ENCODE results near the gene TMEM120B.

DNA sequence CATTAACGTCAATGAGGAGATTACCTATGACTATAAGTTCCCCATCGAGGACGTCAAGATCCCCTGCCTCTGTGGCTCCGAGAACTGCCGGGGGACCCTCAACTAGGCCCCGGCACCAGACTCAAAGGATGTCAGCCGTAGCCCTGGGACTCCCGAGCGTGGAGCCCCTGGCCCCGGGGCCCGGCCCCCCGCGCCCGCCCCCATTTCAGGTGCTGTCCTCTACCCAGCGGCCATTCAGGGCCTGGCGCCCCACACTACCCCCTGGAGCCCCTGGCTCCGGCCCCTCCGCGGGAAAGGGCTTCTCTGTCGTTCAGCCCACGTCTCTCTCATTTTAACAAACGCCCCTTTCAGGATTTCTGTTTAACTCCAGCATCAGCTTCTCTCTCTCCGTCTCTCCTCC, 117.6 kb downstream of the TMEM120B start:
- no peak for TF ChIP-seq POLR2A (IDR thresholded peaks at IDR 0.05)
- TF ChIP-seq, protein P1, sequence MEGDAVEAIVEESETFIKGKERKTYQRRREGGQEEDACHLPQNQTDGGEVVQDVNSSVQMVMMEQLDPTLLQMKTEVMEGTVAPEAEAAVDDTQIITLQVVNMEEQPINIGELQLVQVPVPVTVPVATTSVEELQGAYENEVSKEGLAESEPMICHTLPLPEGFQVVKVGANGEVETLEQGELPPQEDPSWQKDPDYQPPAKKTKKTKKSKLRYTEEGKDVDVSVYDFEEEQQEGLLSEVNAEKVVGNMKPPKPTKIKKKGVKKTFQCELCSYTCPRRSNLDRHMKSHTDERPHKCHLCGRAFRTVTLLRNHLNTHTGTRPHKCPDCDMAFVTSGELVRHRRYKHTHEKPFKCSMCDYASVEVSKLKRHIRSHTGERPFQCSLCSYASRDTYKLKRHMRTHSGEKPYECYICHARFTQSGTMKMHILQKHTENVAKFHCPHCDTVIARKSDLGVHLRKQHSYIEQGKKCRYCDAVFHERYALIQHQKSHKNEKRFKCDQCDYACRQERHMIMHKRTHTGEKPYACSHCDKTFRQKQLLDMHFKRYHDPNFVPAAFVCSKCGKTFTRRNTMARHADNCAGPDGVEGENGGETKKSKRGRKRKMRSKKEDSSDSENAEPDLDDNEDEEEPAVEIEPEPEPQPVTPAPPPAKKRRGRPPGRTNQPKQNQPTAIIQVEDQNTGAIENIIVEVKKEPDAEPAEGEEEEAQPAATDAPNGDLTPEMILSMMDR (IDR thresholded peaks at IDR 0.05): no peak

All from body of pancreas (tissue), 4 donors.